ENCODE measurements around the gene POLR3F. TPM values are rescaled to one million over a fixed set of nuclear protein-coding genes. Genes with fewer than 3 reads are reported as not detected.

POLR3F gene
- total RNA-seq, 1 donor = 20.3 TPM

DNA sequence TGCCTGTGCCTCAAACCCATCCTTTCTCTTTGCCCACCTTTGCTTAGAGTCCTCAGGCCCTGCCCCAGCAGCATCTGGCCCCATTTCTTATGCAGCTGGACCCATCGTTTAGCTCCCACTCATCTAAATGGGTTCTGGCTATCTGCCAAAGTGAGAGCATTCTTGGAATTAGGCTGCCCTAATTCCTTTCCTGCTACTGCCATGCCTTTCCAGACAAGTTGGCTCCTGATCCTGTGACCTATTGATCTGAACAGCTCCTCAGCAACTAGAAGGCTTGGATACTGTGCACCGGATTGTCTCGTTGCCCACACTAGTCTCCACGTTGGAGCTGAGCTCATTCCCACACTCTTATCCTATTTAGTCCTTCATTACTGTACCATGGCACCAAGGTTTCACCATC, 23.3 kb upstream of the POLR3F start:
- no peak for DNase-seq (ENCODE audit: insufficient read length, low spot score, missing footprints)
- no peak overlapping the region for H3K4me2 ChIP-seq (ENCODE audit: insufficient read depth, low read length)

DNA sequence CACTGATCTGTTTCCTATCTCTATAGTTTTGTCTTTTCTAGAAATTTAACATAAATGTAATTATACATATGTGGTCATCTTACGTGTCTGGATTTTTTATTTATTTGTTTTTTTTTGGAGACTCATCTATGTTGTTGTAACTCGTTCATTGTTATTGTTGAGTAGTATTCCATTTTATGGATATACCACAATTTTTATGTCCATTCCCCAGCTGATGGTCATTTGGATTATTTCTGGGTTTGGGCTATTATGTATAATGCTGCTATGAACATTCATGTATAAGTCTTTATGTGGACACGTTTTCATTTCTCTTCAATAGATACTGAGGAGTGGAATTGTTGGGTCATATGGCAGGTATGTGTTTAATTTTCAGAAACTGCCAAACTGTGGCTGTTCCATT, 10.6 kb upstream of the POLR3F start:
- H3K27me3 ChIP-seq (ENCODE audit: insufficient read depth, low read length) = no peaks in the 10 kb centered on the region

More for the DNA sequence above, 23.3 kb upstream of the POLR3F start:
- no peaks in the 10 kb centered on the region for H4K20me1 ChIP-seq (ENCODE audit: insufficient read depth, low read length)
- H3K4me1 ChIP-seq (ENCODE audit: insufficient read depth, low read length) = no peaks in the 10 kb centered on the region
- no peak overlapping the region for H3K27ac ChIP-seq (ENCODE audit: low read depth, low read length)
- no peak overlapping the region for H2AFZ ChIP-seq (ENCODE audit: low read length)
- no peaks in the 10 kb centered on the region for H3K27me3 ChIP-seq (ENCODE audit: insufficient read depth, low read length)
- no peaks in the 10 kb centered on the region for H3K79me2 ChIP-seq (ENCODE audit: insufficient read depth, low read length)
- TF ChIP-seq, protein P1, sequence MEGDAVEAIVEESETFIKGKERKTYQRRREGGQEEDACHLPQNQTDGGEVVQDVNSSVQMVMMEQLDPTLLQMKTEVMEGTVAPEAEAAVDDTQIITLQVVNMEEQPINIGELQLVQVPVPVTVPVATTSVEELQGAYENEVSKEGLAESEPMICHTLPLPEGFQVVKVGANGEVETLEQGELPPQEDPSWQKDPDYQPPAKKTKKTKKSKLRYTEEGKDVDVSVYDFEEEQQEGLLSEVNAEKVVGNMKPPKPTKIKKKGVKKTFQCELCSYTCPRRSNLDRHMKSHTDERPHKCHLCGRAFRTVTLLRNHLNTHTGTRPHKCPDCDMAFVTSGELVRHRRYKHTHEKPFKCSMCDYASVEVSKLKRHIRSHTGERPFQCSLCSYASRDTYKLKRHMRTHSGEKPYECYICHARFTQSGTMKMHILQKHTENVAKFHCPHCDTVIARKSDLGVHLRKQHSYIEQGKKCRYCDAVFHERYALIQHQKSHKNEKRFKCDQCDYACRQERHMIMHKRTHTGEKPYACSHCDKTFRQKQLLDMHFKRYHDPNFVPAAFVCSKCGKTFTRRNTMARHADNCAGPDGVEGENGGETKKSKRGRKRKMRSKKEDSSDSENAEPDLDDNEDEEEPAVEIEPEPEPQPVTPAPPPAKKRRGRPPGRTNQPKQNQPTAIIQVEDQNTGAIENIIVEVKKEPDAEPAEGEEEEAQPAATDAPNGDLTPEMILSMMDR (IDR thresholded peaks at IDR 0.05; ENCODE audit: extremely low read depth, low read depth, low read length) = no peak
- H3K9me3 ChIP-seq (ENCODE audit: low read depth, low read length) = no peaks in the 10 kb centered on the region
- no peak overlapping the region for H3K4me3 ChIP-seq (ENCODE audit: insufficient read depth, low read length)
- no peaks in the 10 kb centered on the region for H3K36me3 ChIP-seq (ENCODE audit: insufficient read depth, low read length)

DNA sequence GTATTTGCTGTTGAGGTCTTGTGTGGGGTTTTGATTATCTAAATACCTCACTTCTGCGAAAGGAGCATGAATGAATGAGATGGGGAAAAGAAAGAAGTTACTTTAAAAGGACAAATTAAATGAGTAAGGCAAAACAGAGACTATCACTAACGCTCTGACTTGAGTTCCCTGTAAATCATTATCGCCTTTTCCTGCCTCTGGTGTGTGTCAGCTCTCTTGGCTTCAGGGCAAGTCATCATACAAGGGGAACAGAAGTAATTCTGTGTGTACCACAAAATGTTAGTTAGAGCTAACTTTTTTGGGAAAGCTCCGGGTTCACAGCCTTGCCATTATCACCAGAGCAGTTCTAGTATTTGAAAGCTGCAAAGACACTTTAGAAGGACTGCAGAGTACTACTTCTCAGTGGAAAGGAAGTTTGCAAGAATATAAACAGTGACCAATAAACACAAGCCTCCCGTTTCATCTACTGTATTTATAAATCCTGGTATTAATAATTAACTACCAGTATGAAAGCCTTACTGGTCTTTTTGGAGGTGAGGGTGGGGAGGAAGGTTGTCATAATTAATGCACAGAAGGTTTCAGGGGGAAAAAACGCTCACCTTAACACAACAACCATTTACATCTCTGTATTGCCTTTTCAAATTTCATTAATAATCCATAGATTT, 1.5 kb upstream of the POLR3F start:
- Histone ChIP-seq H3K4me2 (ENCODE audit: insufficient read depth, low read length) (peak overlapping the region; percentile 100), H3K4me1 (ENCODE audit: insufficient read depth, low read length) (peaks cover 18% of the 10 kb centered on the region), H3K27me3 (ENCODE audit: insufficient read depth, low read length) (no peaks in the 10 kb centered on the region), H3K27ac (ENCODE audit: low read depth, low read length) (no peak overlapping the region), H4K20me1 (ENCODE audit: insufficient read depth, low read length) (no peaks in the 10 kb centered on the region), H3K36me3 (ENCODE audit: insufficient read depth, low read length) (peaks cover 10% of the 10 kb centered on the region), H2AFZ (ENCODE audit: low read length) (peak overlapping the region; percentile 94), H3K79me2 (ENCODE audit: insufficient read depth, low read length) (peaks cover 34% of the 10 kb centered on the region), H3K9me3 (ENCODE audit: low read depth, low read length) (no peaks in the 10 kb centered on the region), H3K4me3 (ENCODE audit: insufficient read depth, low read length) (peak overlapping the region; percentile 100)
- DNase-seq (ENCODE audit: insufficient read length, low spot score, missing footprints) = no peak
- TF ChIP-seq, protein P1 (IDR thresholded peaks at IDR 0.05; ENCODE audit: extremely low read depth, low read depth, low read length) = no peak

More for the DNA sequence above, 10.6 kb upstream of the POLR3F start:
- no peaks in the 10 kb centered on the region for H3K9me3 ChIP-seq (ENCODE audit: low read depth, low read length)
- no peak overlapping the region for H3K4me3 ChIP-seq (ENCODE audit: insufficient read depth, low read length)
- no peak overlapping the region for H3K4me2 ChIP-seq (ENCODE audit: insufficient read depth, low read length)
- no peaks in the 10 kb centered on the region for H4K20me1 ChIP-seq (ENCODE audit: insufficient read depth, low read length)
- TF ChIP-seq, protein P1 (IDR thresholded peaks at IDR 0.05; ENCODE audit: extremely low read depth, low read depth, low read length) = no peak
- H3K27ac ChIP-seq (ENCODE audit: low read depth, low read length) = no peak overlapping the region
- no peak overlapping the region for H2AFZ ChIP-seq (ENCODE audit: low read length)
- no peaks in the 10 kb centered on the region for H3K36me3 ChIP-seq (ENCODE audit: insufficient read depth, low read length)
- no peak for DNase-seq (ENCODE audit: insufficient read length, low spot score, missing footprints)
- H3K79me2 ChIP-seq (ENCODE audit: insufficient read depth, low read length) = no peaks in the 10 kb centered on the region
- no peaks in the 10 kb centered on the region for H3K4me1 ChIP-seq (ENCODE audit: insufficient read depth, low read length)

DNA sequence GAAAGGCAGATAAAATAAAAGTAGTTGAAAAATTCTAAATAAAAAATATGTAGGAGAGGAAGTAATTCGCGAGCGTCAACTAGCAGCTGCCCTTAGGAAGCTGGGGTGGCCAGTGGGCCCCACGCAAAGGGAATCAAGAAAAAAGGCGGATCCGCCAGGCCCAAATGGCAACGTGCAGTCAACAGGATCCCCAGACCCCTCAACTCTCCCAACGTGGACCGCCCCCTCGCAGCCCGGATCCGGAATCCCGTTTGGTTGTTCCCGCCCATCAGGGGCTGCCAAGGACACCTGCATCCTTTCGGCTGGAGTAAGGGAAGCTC, 656 bp upstream of the POLR3F start:
- peak overlapping the region; percentile 94 for H2AFZ ChIP-seq (ENCODE audit: low read length)
- peaks cover 18% of the 10 kb centered on the region for H3K4me1 ChIP-seq (ENCODE audit: insufficient read depth, low read length)
- H3K9me3 ChIP-seq (ENCODE audit: low read depth, low read length) = no peaks in the 10 kb centered on the region
- no peak for DNase-seq (ENCODE audit: insufficient read length, low spot score, missing footprints)
- peak overlapping the region; percentile 39 for H3K27ac ChIP-seq (ENCODE audit: low read depth, low read length)
- peak overlapping the region; percentile 100 for H3K4me2 ChIP-seq (ENCODE audit: insufficient read depth, low read length)
- H3K4me3 ChIP-seq (ENCODE audit: insufficient read depth, low read length) = peak overlapping the region; percentile 100
- peaks cover 18% of the 10 kb centered on the region for H3K36me3 ChIP-seq (ENCODE audit: insufficient read depth, low read length)
- H3K27me3 ChIP-seq (ENCODE audit: insufficient read depth, low read length) = no peaks in the 10 kb centered on the region
- TF ChIP-seq, protein P1 (IDR thresholded peaks at IDR 0.05; ENCODE audit: extremely low read depth, low read depth, low read length) = no peak
- H4K20me1 ChIP-seq (ENCODE audit: insufficient read depth, low read length) = no peaks in the 10 kb centered on the region
- H3K79me2 ChIP-seq (ENCODE audit: insufficient read depth, low read length) = peaks cover 43% of the 10 kb centered on the region

Measured in osteoblast (primary cell).